Caco-2 (cell line): ENCODE measurements around the gene PAPPA. TPM values are rescaled to one million over a fixed set of nuclear protein-coding genes. Genes with fewer than 3 reads are reported as not detected.
A peak's percentile ranks its signal among the peaks of the same experiment; 100 is the strongest.

Experiments
- BruUV-seq: library from RNA; stranded (reverse); fragments of 400-500 nt; replicated peaks from 2 replicates; lab custom pipeline; 2021; lab: Mats Ljungman, UMichigan
- CTCF ChIA-PET: fragments of 300-600 bp; sonication (Branson Sonifier 250); formaldehyde crosslinking; loops from one replicate; lab custom pipeline; 2022; ENCODE audit warnings: antibody characterized with exemption; lab: Charles Lee
- POLR2A ChIA-PET: fragments of 300-600 bp; sonication (Branson Sonifier 250); formaldehyde crosslinking; loops from one replicate; lab custom pipeline; 2022; ENCODE audit warnings: antibody characterized with exemption; lab: Charles Lee
- DNase-seq, 2 experiments: peaks; one replicate each; pipeline versions ENCODE4 v3.0.0 to v3.0.0-alpha.2; 2020 to 2022
- H3K27me3 ChIP-seq: replicated peaks from 2 replicates; pipeline ENCODE4 v1.6.0; 2011; ENCODE audit warnings: low read length; ENCODE audit not compliant: control insufficient read depth, insufficient read depth
- H3K36me3 ChIP-seq: 2 replicates; pipeline ENCODE4 v1.5.1; 2011; ENCODE audit warnings: low read length; ENCODE audit not compliant: control insufficient read depth, insufficient read depth
- H3K4me1 ChIP-seq: fragments of 250-450 bp; sonication (Bioruptor Pico); 2 replicates; pipeline ENCODE4 v1.5.1; 2020; ENCODE audit warnings: mild to moderate bottlenecking
- H3K4me3 ChIP-seq: 2 replicates; pipeline ENCODE4 v1.5.1; 2011; ENCODE audit warnings: low read depth, mild to moderate bottlenecking, control low read depth, low read length
- H3K9me3 ChIP-seq: fragments of 250-450 bp; sonication (Bioruptor Pico); 2 replicates; pipeline ENCODE4 v1.5.1; 2020; ENCODE audit warnings: mild to moderate bottlenecking, moderate library complexity
- H3K27ac Mint-ChIP-seq: one replicate; pipeline ENCODE4 v1.8.0; 2022; ENCODE audit warnings: mixed read lengths; ENCODE audit not compliant: unreplicated experiment
- H3K27me3 Mint-ChIP-seq: one replicate; pipeline ENCODE4 v1.8.0; 2022; ENCODE audit warnings: mixed read lengths; ENCODE audit not compliant: insufficient read depth, unreplicated experiment
- H3K36me3 Mint-ChIP-seq: one replicate; pipeline ENCODE4 v1.8.0; 2022; ENCODE audit warnings: mild to moderate bottlenecking, mixed read lengths; ENCODE audit not compliant: insufficient read depth, unreplicated experiment
- H3K4me1 Mint-ChIP-seq: one replicate; pipeline ENCODE4 v1.8.0; 2022; ENCODE audit warnings: low read depth, mixed read lengths; ENCODE audit not compliant: unreplicated experiment
- H3K4me3 Mint-ChIP-seq: one replicate; pipeline ENCODE4 v1.8.0; 2022; ENCODE audit warnings: mild to moderate bottlenecking, moderate library complexity, mixed read lengths; ENCODE audit not compliant: unreplicated experiment
- H3K9me3 Mint-ChIP-seq: one replicate; pipeline ENCODE4 v1.8.0; 2022; ENCODE audit warnings: mixed read lengths; ENCODE audit not compliant: unreplicated experiment
- CTCF ChIP-seq, 2 experiments: fragments of 200-600 bp in 1 of 2; IDR thresholded peaks; 1 replicate in 1 of 2; 2 replicates in 1 of 2; pipeline versions ENCODE4 v1.5.1 to v1.8.0; 2011 to 2022; ENCODE audit warnings: antibody characterized with exemption in 1 of 2, control low read depth in 1 of 2, inconsistent platforms in 1 of 2, low read depth in 1 of 2, low read length in 1 of 2, mild to moderate bottlenecking in 1 of 2, moderate library complexity in 1 of 2; ENCODE audit not compliant: insufficient read depth in 1 of 2, severe bottlenecking in 1 of 2, unreplicated experiment in 1 of 2
- intact Hi-C: fragments of 100-400 bp; cut with micrococcal nuclease; formaldehyde crosslinking; loops from one replicate; pipeline ENCODE4 v1.10.0; 2022; ENCODE audit not compliant: unreplicated experiment
- total RNA-seq: library from RNA; stranded (reverse); gene quantifications from 2 replicates; pipeline ENCODE4 v1.2.3, GENCODE V29; 2022

PAPPA gene
- total RNA-seq, 1 experiment from 2014 or later = not detected

DNA sequence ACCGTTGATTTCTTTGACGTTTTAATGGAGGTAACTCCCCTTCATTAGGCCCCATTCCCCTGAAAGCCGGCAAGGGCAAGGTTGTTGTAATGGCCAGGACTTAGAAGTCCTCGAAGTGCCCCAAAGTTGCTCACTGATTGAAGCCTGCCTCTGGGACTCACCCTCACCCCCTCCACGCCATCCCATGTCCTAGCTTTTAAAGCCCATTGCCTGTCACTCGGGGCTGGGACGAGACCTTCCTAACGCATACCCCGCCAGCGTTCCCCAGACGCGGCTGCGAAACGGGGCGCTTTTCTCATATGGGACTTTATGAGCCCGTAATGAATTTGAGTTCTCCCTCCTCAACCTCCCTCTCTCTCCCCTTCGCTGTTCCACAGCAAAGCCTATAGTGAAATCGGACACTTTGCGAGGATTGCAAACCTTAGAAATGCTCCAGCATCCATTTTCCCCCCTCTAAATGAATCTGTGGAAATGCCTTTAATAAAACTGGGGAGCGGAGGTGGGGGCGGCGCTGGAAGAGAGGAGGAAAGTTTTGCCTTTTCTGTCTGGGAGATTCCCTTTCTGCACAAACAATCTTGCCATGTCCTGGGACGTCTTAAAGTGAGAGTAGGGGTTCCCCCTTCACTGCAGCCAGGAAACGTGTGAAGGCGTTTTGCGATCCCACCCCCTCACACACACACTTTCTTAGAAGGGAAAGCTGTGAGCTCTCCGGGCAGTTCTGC is 1.5 kb downstream of the PAPPA start:
- POLR2A ChIA-PET = no interaction called here
- Mint-ChIP-seq H3K36me3 (peaks cover 6% of the 10 kb centered on the region), H3K9me3 (no peaks in the 10 kb centered on the region), H3K4me1 (peaks cover 12% of the 10 kb centered on the region), H3K27ac (no peak overlapping the region), H3K27me3 (peaks cover 43% of the 10 kb centered on the region), H3K4me3 (peak overlapping the region; percentile 47)
- H3K4me3 ChIP-seq = no peak overlapping the region
- H3K27me3 ChIP-seq = peaks cover 4% of the 10 kb centered on the region
- DNase-seq = no peak
- H3K4me1 ChIP-seq = no peaks in the 10 kb centered on the region
- no TSS peak for BruUV-seq
- no peaks in the 10 kb centered on the region for H3K9me3 ChIP-seq
- no peaks in the 10 kb centered on the region for H3K36me3 ChIP-seq
- no peak for TF ChIP-seq CTCF (IDR thresholded peaks at IDR 0.05; ENCODE audit: insufficient read depth in 1 of 2, low read depth in 1 of 2, low read length in 1 of 2, severe bottlenecking in 1 of 2, unreplicated experiment in 1 of 2)
- CTCF ChIA-PET = no interaction called here
- intact Hi-C loops = loop anchor here (5.0 to 10.0 kb wide), 3 partner anchors 273 to 563 kb away; no protein-coding TSS in a partner anchor

- H3K36me3 ChIP-seq = no peaks in the 10 kb centered on the region
- no TSS peak for BruUV-seq
- Mint-ChIP-seq H3K36me3 (peaks cover 6% of the 10 kb centered on the region), H3K4me3 (peak overlapping the region; percentile 47), H3K27me3 (peaks cover 44% of the 10 kb centered on the region), H3K27ac (no peak overlapping the region), H3K9me3 (no peaks in the 10 kb centered on the region), H3K4me1 (peaks cover 12% of the 10 kb centered on the region)
- H3K4me3 ChIP-seq = no peak overlapping the region
- no peak for DNase-seq
- H3K4me1 ChIP-seq = no peaks in the 10 kb centered on the region
- H3K9me3 ChIP-seq = no peaks in the 10 kb centered on the region
- no peak for TF ChIP-seq CTCF (IDR thresholded peaks at IDR 0.05; ENCODE audit: insufficient read depth in 1 of 2, low read depth in 1 of 2, low read length in 1 of 2, severe bottlenecking in 1 of 2, unreplicated experiment in 1 of 2)
- H3K27me3 ChIP-seq = peaks cover 4% of the 10 kb centered on the region
- ChIA-PET CTCF (no interaction called here), POLR2A (no interaction called here)
- intact Hi-C loops = loop anchor here (10.0 kb wide), 1 partner anchor 339 kb away; no protein-coding TSS in a partner anchor
Observed at GRCh38 chr9:116155698-116156039, 2.1 kb downstream of the PAPPA start.

DNA sequence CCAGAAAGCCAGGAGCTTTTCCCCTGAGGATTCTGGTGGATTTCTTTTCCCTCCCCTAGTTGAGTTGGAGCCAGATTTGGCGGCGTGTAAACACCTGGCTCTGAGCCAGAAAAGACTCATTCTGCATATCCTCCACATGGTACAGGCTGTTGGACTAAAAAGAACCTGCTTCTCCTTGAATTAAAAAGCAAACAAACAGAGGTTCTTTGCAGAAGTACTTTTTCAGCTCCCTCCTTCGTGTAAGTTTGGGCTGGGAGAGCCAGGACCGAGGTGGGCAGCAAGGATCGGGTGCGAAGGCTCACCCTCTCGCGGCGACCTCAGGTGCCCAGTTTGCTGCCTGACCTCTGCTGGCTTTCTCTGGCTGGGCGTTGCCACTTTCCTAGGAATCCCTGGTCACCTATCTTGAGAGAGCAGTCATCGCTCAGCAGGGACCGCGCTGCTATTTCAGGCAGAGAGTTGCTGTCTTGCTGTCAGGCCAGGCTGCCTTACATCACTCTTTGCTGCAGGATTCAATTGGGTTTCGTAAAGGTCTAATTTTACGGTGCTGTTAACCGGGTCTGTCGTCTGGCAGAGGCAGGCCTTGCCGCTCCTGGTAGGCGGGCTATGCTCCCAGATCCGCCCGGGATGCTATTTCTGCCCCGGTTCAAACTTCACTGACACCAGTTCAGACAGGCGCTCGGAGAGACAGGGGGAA is 3.2 kb downstream of the PAPPA start:
- intact Hi-C loops = loop anchor here (10.0 kb wide), 1 partner anchor 338 kb away; no protein-coding TSS in a partner anchor
- TF ChIP-seq CTCF (IDR thresholded peaks at IDR 0.05; ENCODE audit: insufficient read depth in 1 of 2, low read depth in 1 of 2, low read length in 1 of 2, severe bottlenecking in 1 of 2, unreplicated experiment in 1 of 2) = no peak
- no peak for DNase-seq
- Histone ChIP-seq H3K36me3 (no peaks in the 10 kb centered on the region), H3K4me1 (no peaks in the 10 kb centered on the region), H3K4me3 (no peak overlapping the region), H3K9me3 (no peaks in the 10 kb centered on the region), H3K27me3 (peaks cover 4% of the 10 kb centered on the region)
- no TSS peak for BruUV-seq
- no peak overlapping the region for H3K4me3 Mint-ChIP-seq
- ChIA-PET POLR2A (no interaction called here), CTCF (no interaction called here)
- peaks cover 6% of the 10 kb centered on the region for H3K36me3 Mint-ChIP-seq
- H3K9me3 Mint-ChIP-seq = no peaks in the 10 kb centered on the region
- peaks cover 53% of the 10 kb centered on the region for H3K27me3 Mint-ChIP-seq
- no peak overlapping the region for H3K27ac Mint-ChIP-seq
- H3K4me1 Mint-ChIP-seq = peaks cover 12% of the 10 kb centered on the region
